Measurements from ENCODE around the gene TUBB4B.

The TUBB4B gene

GRCh38 chr9:137199411-137200121 lies 41.5 kb upstream of the TUBB4B start:
- H3K4me3 ChIP-seq (ENCODE audit: low read length), result peak overlapping the region; percentile 47
- H3K27ac ChIP-seq (ENCODE audit: low read depth, low read length), result no peak overlapping the region
- no peaks in the 10 kb centered on the region for H3K27me3 ChIP-seq (ENCODE audit: insufficient read depth, low read length)
- 17% methylated on average over 51 of the region's 51 CpGs for WGBS
- H3K4me1 ChIP-seq (ENCODE audit: insufficient read depth, low read length), result peaks cover 8% of the 10 kb centered on the region; the same call in 1 of the 2 replicates
- H3K9ac ChIP-seq (ENCODE audit: low read depth, low read length), result 0 out of 2 replicates have a peak overlapping the region, but pooled peaks have one; percentile 20
- no peaks in the 10 kb centered on the region for H3K9me3 ChIP-seq (ENCODE audit: insufficient read depth, low read depth, low read length)
- no peaks in the 10 kb centered on the region for H3K36me3 ChIP-seq (ENCODE audit: insufficient read depth, low read length)

GRCh38 chr9:137200311-137201204 lies 40.5 kb upstream of the TUBB4B start, which contains the start of gene TPRN:
Gene TPRN, minus strand, starts transcription at chr9:137200741. Its CDS starts 30 bp downstream, at chr9:137200711.
- under 1% methylated on average over 118 of the region's 118 CpGs for WGBS
- Histone ChIP-seq H3K27me3 (ENCODE audit: insufficient read depth, low read length) (no peaks in the 10 kb centered on the region), H3K4me3 (ENCODE audit: low read length) (peak within 1 kb of the TSS; percentile 69), H3K9ac (ENCODE audit: low read depth, low read length) (peak within 1 kb of the TSS; percentile 75), H3K36me3 (ENCODE audit: insufficient read depth, low read length) (no peaks in the 10 kb centered on the region), H3K27ac (ENCODE audit: low read depth, low read length) (peak within 1 kb of the TSS; percentile 69), H3K9me3 (ENCODE audit: insufficient read depth, low read depth, low read length) (no peaks in the 10 kb centered on the region), H3K4me1 (ENCODE audit: insufficient read depth, low read length) (peaks cover 6% of the 10 kb centered on the region; the same call in 1 of the 2 replicates)

GRCh38 chr9:137201205-137201868 lies 39.8 kb upstream of the TUBB4B start:
- WGBS, result 16% methylated on average over 23 of the region's 23 CpGs

GRCh38 chr9:137202966-137203365 lies 38.1 kb upstream of the TUBB4B start:
- no peak overlapping the region for H3K4me3 ChIP-seq (ENCODE audit: low read length)
- WGBS, result 95% methylated on average over 8 of the region's 8 CpGs
- H3K27ac ChIP-seq (ENCODE audit: low read depth, low read length), result no peak overlapping the region
- H3K36me3 ChIP-seq (ENCODE audit: insufficient read depth, low read length), result 0 out of 2 replicates have a peak, but pooled peaks cover 5% of the 10 kb centered on the region
- peaks cover 11% of the 10 kb centered on the region; the same call in 1 of the 2 replicates for H3K4me1 ChIP-seq (ENCODE audit: insufficient read depth, low read length)
- H3K27me3 ChIP-seq (ENCODE audit: insufficient read depth, low read length), result no peaks in the 10 kb centered on the region
- no peaks in the 10 kb centered on the region for H3K9me3 ChIP-seq (ENCODE audit: insufficient read depth, low read depth, low read length)
- H3K9ac ChIP-seq (ENCODE audit: low read depth, low read length), result no peak overlapping the region

More at GRCh38 chr9:137201205-137201868, 39.8 kb upstream of the TUBB4B start:
- Histone ChIP-seq H3K27me3 (ENCODE audit: insufficient read depth, low read length) (no peaks in the 10 kb centered on the region), H3K4me3 (ENCODE audit: low read length) (peak overlapping the region; percentile 69), H3K27ac (ENCODE audit: low read depth, low read length) (peak overlapping the region; percentile 69), H3K4me1 (ENCODE audit: insufficient read depth, low read length) (peaks cover 7% of the 10 kb centered on the region; the same call in 1 of the 2 replicates), H3K9me3 (ENCODE audit: insufficient read depth, low read depth, low read length) (no peaks in the 10 kb centered on the region), H3K9ac (ENCODE audit: low read depth, low read length) (peak overlapping the region; percentile 75), H3K36me3 (ENCODE audit: insufficient read depth, low read length) (no peaks in the 10 kb centered on the region)

GRCh38 chr9:137204731-137205125 lies 36.4 kb upstream of the TUBB4B start:
- Histone ChIP-seq H3K27ac (ENCODE audit: low read depth, low read length) (no peak overlapping the region; the same call in 1 of the 2 replicates), H3K36me3 (ENCODE audit: insufficient read depth, low read length) (peaks cover 13% of the 10 kb centered on the region), H3K9ac (ENCODE audit: low read depth, low read length) (peak overlapping the region; percentile 91), H3K27me3 (ENCODE audit: insufficient read depth, low read length) (no peaks in the 10 kb centered on the region), H3K4me1 (ENCODE audit: insufficient read depth, low read length) (peaks cover 11% of the 10 kb centered on the region; the same call in 1 of the 2 replicates), H3K4me3 (ENCODE audit: low read length) (peak overlapping the region; percentile 92), H3K9me3 (ENCODE audit: insufficient read depth, low read depth, low read length) (no peaks in the 10 kb centered on the region)
- 30% methylated on average over 21 of the region's 21 CpGs for WGBS

- peak within 1 kb of the TSS; percentile 91 for H3K9ac ChIP-seq (ENCODE audit: low read depth, low read length)
- no peaks in the 10 kb centered on the region for H3K9me3 ChIP-seq (ENCODE audit: insufficient read depth, low read depth, low read length)
- H3K27ac ChIP-seq (ENCODE audit: low read depth, low read length), result peak within 1 kb of the TSS; percentile 68
- H3K4me3 ChIP-seq (ENCODE audit: low read length), result peak within 1 kb of the TSS; percentile 92
- under 1% methylated on average over 98 of the region's 98 CpGs for whole genome bisulfite sequencing
- H3K36me3 ChIP-seq (ENCODE audit: insufficient read depth, low read length), result peaks cover 13% of the 10 kb centered on the region
- H3K27me3 ChIP-seq (ENCODE audit: insufficient read depth, low read length), result no peaks in the 10 kb centered on the region
- H3K4me1 ChIP-seq (ENCODE audit: insufficient read depth, low read length), result peaks cover 11% of the 10 kb centered on the region; the same call in 1 of the 2 replicates
Observed at GRCh38 chr9:137205126-137206069, 35.7 kb upstream of the TUBB4B start, which contains the start of the genes NDOR1 and TMEM203. Gene NDOR1, plus strand, starts transcription at chr9:137205700. Its CDS starts 78 bp downstream, at chr9:137205778. Gene TMEM203, minus strand, starts transcription at chr9:137205648. Its CDS starts 234 bp downstream, at chr9:137205414.

GRCh38 chr9:137206602-137207001 lies 34.5 kb upstream of the TUBB4B start:
- 91% methylated on average over 7 of the region's 7 CpGs for WGBS
- Histone ChIP-seq H3K27me3 (ENCODE audit: insufficient read depth, low read length) (no peaks in the 10 kb centered on the region), H3K36me3 (ENCODE audit: insufficient read depth, low read length) (peaks cover 13% of the 10 kb centered on the region), H3K9ac (ENCODE audit: low read depth, low read length) (peak overlapping the region; percentile 91), H3K27ac (ENCODE audit: low read depth, low read length) (no peak overlapping the region), H3K4me1 (ENCODE audit: insufficient read depth, low read length) (peaks cover 11% of the 10 kb centered on the region; the same call in 1 of the 2 replicates), H3K4me3 (ENCODE audit: low read length) (peak overlapping the region; percentile 92), H3K9me3 (ENCODE audit: insufficient read depth, low read depth, low read length) (no peaks in the 10 kb centered on the region)

GRCh38 chr9:137211532-137211931 lies 29.6 kb upstream of the TUBB4B start:
- Histone ChIP-seq H3K27ac (ENCODE audit: low read depth, low read length) (no peak overlapping the region), H3K36me3 (ENCODE audit: insufficient read depth, low read length) (peaks cover 36% of the 10 kb centered on the region), H3K27me3 (ENCODE audit: insufficient read depth, low read length) (no peaks in the 10 kb centered on the region), H3K4me3 (ENCODE audit: low read length) (no peak overlapping the region), H3K9ac (ENCODE audit: low read depth, low read length) (no peak overlapping the region), H3K4me1 (ENCODE audit: insufficient read depth, low read length) (peaks cover 2% of the 10 kb centered on the region; the same call in 1 of the 2 replicates), H3K9me3 (ENCODE audit: insufficient read depth, low read depth, low read length) (no peaks in the 10 kb centered on the region)
- WGBS, result 92% methylated on average over 13 of the region's 13 CpGs

GRCh38 chr9:137212520-137212919 lies 28.6 kb upstream of the TUBB4B start:
- no peaks in the 10 kb centered on the region for H3K4me1 ChIP-seq (ENCODE audit: insufficient read depth, low read length)
- WGBS, result 93% methylated on average over 21 of the region's 21 CpGs
- H3K36me3 ChIP-seq (ENCODE audit: insufficient read depth, low read length), result peaks cover 31% of the 10 kb centered on the region
- no peak overlapping the region for H3K27ac ChIP-seq (ENCODE audit: low read depth, low read length)
- no peak overlapping the region for H3K9ac ChIP-seq (ENCODE audit: low read depth, low read length)
- H3K4me3 ChIP-seq (ENCODE audit: low read length), result no peak overlapping the region
- no peaks in the 10 kb centered on the region for H3K27me3 ChIP-seq (ENCODE audit: insufficient read depth, low read length)
- H3K9me3 ChIP-seq (ENCODE audit: insufficient read depth, low read depth, low read length), result no peaks in the 10 kb centered on the region

Measured in HUES64 (cell line).